ENCODE results near the gene TCOF1. TPM values are rescaled to one million over a fixed set of nuclear protein-coding genes. Genes with fewer than 3 reads are reported as not detected.

The TCOF1 gene
- total and polyA plus RNA-seq, 2 experiments from 2014 or later: 86.8 to 165 TPM

DNA sequence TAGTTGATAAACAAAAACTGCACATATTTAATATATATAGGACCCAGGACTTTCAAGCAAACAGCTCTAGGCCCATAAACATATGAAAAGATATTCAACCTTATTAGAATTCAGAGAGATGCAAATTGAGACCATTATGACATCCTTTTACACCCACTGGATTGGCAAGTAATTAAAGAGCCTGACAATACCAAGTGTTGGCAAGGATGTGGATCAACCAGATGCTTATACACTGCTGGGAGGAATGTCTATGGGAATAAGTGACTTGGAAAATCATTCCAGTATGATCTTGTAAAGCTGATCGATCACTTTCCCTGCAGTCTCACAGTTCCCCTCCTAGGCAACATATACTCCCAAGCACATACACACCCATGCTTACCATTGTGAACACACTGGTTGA is 15.5 kb upstream of the TCOF1 start (continued):
- TF ChIP-seq, protein P1, sequence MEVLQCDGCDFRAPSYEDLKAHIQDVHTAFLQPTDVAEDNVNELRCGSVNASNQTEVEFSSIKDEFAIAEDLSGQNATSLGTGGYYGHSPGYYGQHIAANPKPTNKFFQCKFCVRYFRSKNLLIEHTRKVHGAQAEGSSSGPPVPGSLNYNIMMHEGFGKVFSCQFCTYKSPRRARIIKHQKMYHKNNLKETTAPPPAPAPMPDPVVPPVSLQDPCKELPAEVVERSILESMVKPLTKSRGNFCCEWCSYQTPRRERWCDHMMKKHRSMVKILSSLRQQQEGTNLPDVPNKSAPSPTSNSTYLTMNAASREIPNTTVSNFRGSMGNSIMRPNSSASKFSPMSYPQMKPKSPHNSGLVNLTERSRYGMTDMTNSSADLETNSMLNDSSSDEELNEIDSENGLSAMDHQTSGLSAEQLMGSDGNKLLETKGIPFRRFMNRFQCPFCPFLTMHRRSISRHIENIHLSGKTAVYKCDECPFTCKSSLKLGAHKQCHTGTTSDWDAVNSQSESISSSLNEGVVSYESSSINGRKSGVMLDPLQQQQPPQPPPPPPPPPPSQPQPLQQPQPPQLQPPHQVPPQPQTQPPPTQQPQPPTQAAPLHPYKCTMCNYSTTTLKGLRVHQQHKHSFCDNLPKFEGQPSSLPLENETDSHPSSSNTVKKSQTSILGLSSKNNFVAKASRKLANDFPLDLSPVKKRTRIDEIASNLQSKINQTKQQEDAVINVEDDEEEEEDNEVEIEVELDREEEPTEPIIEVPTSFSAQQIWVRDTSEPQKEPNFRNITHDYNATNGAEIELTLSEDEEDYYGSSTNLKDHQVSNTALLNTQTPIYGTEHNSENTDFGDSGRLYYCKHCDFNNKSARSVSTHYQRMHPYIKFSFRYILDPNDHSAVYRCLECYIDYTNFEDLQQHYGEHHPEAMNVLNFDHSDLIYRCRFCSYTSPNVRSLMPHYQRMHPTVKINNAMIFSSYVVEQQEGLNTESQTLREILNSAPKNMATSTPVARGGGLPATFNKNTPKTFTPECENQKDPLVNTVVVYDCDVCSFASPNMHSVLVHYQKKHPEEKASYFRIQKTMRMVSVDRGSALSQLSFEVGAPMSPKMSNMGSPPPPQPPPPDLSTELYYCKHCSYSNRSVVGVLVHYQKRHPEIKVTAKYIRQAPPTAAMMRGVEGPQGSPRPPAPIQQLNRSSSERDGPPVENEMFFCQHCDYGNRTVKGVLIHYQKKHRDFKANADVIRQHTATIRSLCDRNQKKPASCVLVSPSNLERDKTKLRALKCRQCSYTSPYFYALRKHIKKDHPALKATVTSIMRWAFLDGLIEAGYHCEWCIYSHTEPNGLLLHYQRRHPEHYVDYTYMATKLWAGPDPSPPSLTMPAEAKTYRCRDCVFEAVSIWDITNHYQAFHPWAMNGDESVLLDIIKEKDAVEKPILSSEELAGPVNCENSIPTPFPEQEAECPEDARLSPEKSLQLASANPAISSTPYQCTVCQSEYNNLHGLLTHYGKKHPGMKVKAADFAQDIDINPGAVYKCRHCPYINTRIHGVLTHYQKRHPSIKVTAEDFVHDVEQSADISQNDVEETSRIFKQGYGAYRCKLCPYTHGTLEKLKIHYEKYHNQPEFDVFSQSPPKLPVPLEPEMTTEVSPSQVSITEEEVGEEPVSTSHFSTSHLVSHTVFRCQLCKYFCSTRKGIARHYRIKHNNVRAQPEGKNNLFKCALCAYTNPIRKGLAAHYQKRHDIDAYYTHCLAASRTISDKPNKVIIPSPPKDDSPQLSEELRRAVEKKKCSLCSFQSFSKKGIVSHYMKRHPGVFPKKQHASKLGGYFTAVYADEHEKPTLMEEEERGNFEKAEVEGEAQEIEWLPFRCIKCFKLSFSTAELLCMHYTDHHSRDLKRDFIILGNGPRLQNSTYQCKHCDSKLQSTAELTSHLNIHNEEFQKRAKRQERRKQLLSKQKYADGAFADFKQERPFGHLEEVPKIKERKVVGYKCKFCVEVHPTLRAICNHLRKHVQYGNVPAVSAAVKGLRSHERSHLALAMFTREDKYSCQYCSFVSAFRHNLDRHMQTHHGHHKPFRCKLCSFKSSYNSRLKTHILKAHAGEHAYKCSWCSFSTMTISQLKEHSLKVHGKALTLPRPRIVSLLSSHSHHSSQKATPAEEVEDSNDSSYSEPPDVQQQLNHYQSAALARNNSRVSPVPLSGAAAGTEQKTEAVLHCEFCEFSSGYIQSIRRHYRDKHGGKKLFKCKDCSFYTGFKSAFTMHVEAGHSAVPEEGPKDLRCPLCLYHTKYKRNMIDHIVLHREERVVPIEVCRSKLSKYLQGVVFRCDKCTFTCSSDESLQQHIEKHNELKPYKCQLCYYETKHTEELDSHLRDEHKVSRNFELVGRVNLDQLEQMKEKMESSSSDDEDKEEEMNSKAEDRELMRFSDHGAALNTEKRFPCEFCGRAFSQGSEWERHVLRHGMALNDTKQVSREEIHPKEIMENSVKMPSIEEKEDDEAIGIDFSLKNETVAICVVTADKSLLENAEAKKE (CRISPR knock-in tag; IDR thresholded peaks at IDR 0.05): no peak

- H3K9me3 Mint-ChIP-seq: no peaks in the 10 kb centered on the region; the same call in 2 of the 3 replicates
- ATAC-seq (no peak), DNase-seq (ENCODE audit: low spot score) (no peak)
- H3K36me3 Mint-ChIP-seq (ENCODE audit: low read depth): no peaks in the 10 kb centered on the region
- H3K27me3 ChIP-seq (ENCODE audit: insufficient read depth): no peaks in the 10 kb centered on the region
- H3K79me2 ChIP-seq (replicated peaks; ENCODE audit: insufficient read depth): no peaks in the 10 kb centered on the region
- no peaks in the 10 kb centered on the region for H4K20me1 ChIP-seq (replicated peaks; ENCODE audit: insufficient read depth)
- no peak overlapping the region for H3K4me3 ChIP-seq
- H3K4me1 Mint-ChIP-seq: peaks cover 4% of the 10 kb centered on the region; the same call in 1 of the 3 replicates
- no peak overlapping the region for H3K27ac ChIP-seq (ENCODE audit: low read depth)
- TF ChIP-seq ZNF114 (CRISPR knock-in tag; IDR thresholded peaks at IDR 0.05) (no peak), JUNB (IDR thresholded peaks at IDR 0.05; ENCODE audit: unreplicated experiment) (no peak), NANOG (IDR thresholded peaks at IDR 0.05; ENCODE audit: borderline replicate concordance) (no peak), STAT1 (IDR thresholded peaks at IDR 0.05; ENCODE audit: unreplicated experiment) (no peak), CTCF (conservative IDR thresholded peaks at IDR 0.05; ENCODE audit: low read depth in 2 of 2) (no peak)
- TF ChIP-seq, protein P2, sequence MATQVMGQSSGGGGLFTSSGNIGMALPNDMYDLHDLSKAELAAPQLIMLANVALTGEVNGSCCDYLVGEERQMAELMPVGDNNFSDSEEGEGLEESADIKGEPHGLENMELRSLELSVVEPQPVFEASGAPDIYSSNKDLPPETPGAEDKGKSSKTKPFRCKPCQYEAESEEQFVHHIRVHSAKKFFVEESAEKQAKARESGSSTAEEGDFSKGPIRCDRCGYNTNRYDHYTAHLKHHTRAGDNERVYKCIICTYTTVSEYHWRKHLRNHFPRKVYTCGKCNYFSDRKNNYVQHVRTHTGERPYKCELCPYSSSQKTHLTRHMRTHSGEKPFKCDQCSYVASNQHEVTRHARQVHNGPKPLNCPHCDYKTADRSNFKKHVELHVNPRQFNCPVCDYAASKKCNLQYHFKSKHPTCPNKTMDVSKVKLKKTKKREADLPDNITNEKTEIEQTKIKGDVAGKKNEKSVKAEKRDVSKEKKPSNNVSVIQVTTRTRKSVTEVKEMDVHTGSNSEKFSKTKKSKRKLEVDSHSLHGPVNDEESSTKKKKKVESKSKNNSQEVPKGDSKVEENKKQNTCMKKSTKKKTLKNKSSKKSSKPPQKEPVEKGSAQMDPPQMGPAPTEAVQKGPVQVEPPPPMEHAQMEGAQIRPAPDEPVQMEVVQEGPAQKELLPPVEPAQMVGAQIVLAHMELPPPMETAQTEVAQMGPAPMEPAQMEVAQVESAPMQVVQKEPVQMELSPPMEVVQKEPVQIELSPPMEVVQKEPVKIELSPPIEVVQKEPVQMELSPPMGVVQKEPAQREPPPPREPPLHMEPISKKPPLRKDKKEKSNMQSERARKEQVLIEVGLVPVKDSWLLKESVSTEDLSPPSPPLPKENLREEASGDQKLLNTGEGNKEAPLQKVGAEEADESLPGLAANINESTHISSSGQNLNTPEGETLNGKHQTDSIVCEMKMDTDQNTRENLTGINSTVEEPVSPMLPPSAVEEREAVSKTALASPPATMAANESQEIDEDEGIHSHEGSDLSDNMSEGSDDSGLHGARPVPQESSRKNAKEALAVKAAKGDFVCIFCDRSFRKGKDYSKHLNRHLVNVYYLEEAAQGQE (IDR thresholded peaks at IDR 0.05; ENCODE audit: unreplicated experiment): no peak
- TF ChIP-seq, protein P3, sequence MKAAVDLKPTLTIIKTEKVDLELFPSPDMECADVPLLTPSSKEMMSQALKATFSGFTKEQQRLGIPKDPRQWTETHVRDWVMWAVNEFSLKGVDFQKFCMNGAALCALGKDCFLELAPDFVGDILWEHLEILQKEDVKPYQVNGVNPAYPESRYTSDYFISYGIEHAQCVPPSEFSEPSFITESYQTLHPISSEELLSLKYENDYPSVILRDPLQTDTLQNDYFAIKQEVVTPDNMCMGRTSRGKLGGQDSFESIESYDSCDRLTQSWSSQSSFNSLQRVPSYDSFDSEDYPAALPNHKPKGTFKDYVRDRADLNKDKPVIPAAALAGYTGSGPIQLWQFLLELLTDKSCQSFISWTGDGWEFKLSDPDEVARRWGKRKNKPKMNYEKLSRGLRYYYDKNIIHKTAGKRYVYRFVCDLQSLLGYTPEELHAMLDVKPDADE (IDR thresholded peaks at IDR 0.05): no peak
- H3K9me2 ChIP-seq (ENCODE audit: insufficient read depth): no peaks in the 10 kb centered on the region
- H3K27me3 Mint-ChIP-seq (ENCODE audit: insufficient read depth, low read depth, poor library complexity): peaks cover 8% of the 10 kb centered on the region
- no peak overlapping the region for H3K4me3 Mint-ChIP-seq
- no peaks in the 10 kb centered on the region for H3K4me1 ChIP-seq (ENCODE audit: insufficient read depth)
- H3K27ac Mint-ChIP-seq: no peak overlapping the region
- no peak overlapping the region for H2AFZ ChIP-seq
- no peaks in the 10 kb centered on the region for H3K36me3 ChIP-seq (ENCODE audit: insufficient read depth)
- no peaks in the 10 kb centered on the region for H3F3A ChIP-seq (replicated peaks; ENCODE audit: low read depth)
- no peak overlapping the region for H3K4me2 ChIP-seq
Observed at GRCh38 chr5:150342583-150342982, 14.9 kb upstream of the TCOF1 start.

All from GM23338 (cell line).